NCI-H1417 (cell line): ENCODE results near the gene XPOT.

Source experiments
- DNase-seq, 3 experiments: peaks; one replicate each; lab custom pipeline; 2025; lab: John Stamatoyannopoulos, UW

The XPOT gene

GRCh38 chr12:64469455-64470142 lies 65.4 kb downstream of the XPOT start:
- DNase-seq: no peak

GRCh38 chr12:64470495-64470894 lies 66.3 kb downstream of the XPOT start:
- no peak for DNase-seq

- DNase-seq: no peak
Measured at GRCh38 chr12:64473176-64473575, 69.0 kb downstream of the XPOT start.

GRCh38 chr12:64475518-64475917 lies 71.3 kb downstream of the XPOT start:
- no peak for DNase-seq

- no peak for DNase-seq
Measured at GRCh38 chr12:64476844-64477243, 72.7 kb downstream of the XPOT start.

- no peak for DNase-seq
Measured at GRCh38 chr12:64478661-64479060, 74.5 kb downstream of the XPOT start.

- no peak for DNase-seq
Measured at GRCh38 chr12:64480148-64480547, 76.0 kb downstream of the XPOT start.

- DNase-seq: no peak
Measured at GRCh38 chr12:64486657-64487056, 82.5 kb downstream of the XPOT start.

- DNase-seq: no peak
Measured at GRCh38 chr12:64491718-64492117, 87.5 kb downstream of the XPOT start.

GRCh38 chr12:64493513-64493912 lies 89.3 kb downstream of the XPOT start:
- DNase-seq: no peak

- DNase-seq: no peak
Measured at GRCh38 chr12:64494998-64495729, 91.0 kb downstream of the XPOT start.

- DNase-seq: no peak
Measured at GRCh38 chr12:64496839-64497400, 92.7 kb downstream of the XPOT start.

- no peak for DNase-seq
Measured at GRCh38 chr12:64497484-64497883, 93.3 kb downstream of the XPOT start.

GRCh38 chr12:64497903-64498302 lies 93.7 kb downstream of the XPOT start:
- DNase-seq: no peak

- DNase-seq: no peak
Measured at GRCh38 chr12:64500394-64500793, 96.2 kb downstream of the XPOT start.
